Prostate gland (tissue), 2 donors: ENCODE measurements around the gene MYL10. TPM values are rescaled to one million over a fixed set of nuclear protein-coding genes. Genes with fewer than 3 reads are reported as not detected.
A peak's percentile ranks its signal among the peaks of the same experiment; 100 is the strongest.
"Not testable (repeated sequence)": the region's sequence is repeated elsewhere in the genome, so short reads cannot be mapped to it uniquely, and the experiment has no call there.

Experiments used
- DNase-seq: peaks from one replicate; pipeline ENCODE4 v3.0.0-alpha.2; 2019; ENCODE audit warnings: low spot score
- H3K27ac ChIP-seq, 2 donors: fragments of 200-600 bp; sonication (generic); 2 replicates each; pipeline ENCODE4 v1.5.1; 2017 to 2019
- H3K27me3 ChIP-seq: fragments of 200-600 bp; sonication (generic); replicated peaks from 2 replicates; pipeline ENCODE4 v1.5.1; 2019; ENCODE audit not compliant: insufficient read depth
- H3K36me3 ChIP-seq, 2 donors: fragments of 200-600 bp; sonication (generic); 1 replicate in 1 of 2; 2 replicates in 1 of 2; pipeline versions ENCODE4 v1.5.1 to v1.8.1; 2017 to 2019
- H3K4me1 ChIP-seq: fragments of 200-600 bp; sonication (generic); replicated peaks from 2 replicates; pipeline ENCODE4 v1.5.1; 2019
- H3K4me3 ChIP-seq, 2 donors: fragments of 200-600 bp; sonication (generic); 2 replicates each; pipeline ENCODE4 v1.5.1; 2017 to 2019
- H3K9me3 ChIP-seq: fragments of 200-600 bp; sonication (generic); 2 replicates; pipeline ENCODE4 v1.5.1; 2017
- POLR2A ChIP-seq: fragments of 450-650 bp; IDR thresholded peaks from one replicate; pipeline ENCODE4 v1.6.1; 2016; ENCODE audit warnings: antibody characterized with exemption, mild to moderate bottlenecking
- POLR2AphosphoS5 ChIP-seq: sonication (generic); formaldehyde crosslinking; IDR thresholded peaks from one replicate; pipeline ENCODE4 v1.6.1; 2017; ENCODE audit warnings: antibody characterized with exemption
- WGBS: methylation state at CpG from one replicate; pipeline ENCODE4 v1.1.5; 2018; 5-methylcytosine and 5-hydroxymethylcytosine counted together
- intact Hi-C: fragments of 100-400 bp; cut with DNase I; formaldehyde crosslinking; loops from one replicate; pipeline ENCODE4 v1.14.2; 2022
- total RNA-seq, 2 donors: library from RNA; depleted of rRNA; stranded (reverse); fragments of >200 nt; gene quantifications; one replicate each; pipeline ENCODE4 v1.1.0, GENCODE V29; 2016
- TF ChIP-seq, protein P1 (sequence below), 4 experiments: fragments of 200-600 bp in 2 of 4; fragments of 450-650 bp in 2 of 4; sonication (generic) in 2 of 4; IDR thresholded peaks; 1 replicate in 3 of 4; 2 replicates in 1 of 4; pipeline ENCODE4 v1.5.1; 2016 to 2019; ENCODE audit warnings: antibody characterized with exemption in 4 of 4, mild to moderate bottlenecking in 2 of 4, moderate library complexity in 2 of 4

Gene MYL10
- total RNA-seq, 2 donors from 2014 or later: not detected

DNA sequence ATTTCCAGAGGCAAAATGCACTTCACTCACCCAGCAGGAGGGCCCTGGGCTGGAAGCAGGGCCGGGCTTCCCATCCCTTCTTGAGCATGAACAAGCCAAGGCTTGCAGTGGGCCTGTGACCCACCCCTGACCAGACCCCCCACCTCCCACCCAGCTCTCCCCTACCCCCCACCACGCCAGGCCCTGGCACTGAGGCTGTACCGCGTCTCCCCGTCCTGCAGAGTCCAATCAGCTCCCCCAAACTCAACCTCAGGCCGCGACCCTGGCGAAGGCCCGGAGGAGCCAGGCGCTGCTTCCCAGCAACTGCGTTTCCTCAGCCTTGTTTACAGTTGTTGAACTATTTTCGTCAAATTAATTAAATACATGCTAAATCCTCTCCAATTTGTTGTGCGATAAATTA is 16.9 kb upstream of the MYL10 start:
- no peak overlapping the region for H3K27ac ChIP-seq
- TF ChIP-seq, protein P1, sequence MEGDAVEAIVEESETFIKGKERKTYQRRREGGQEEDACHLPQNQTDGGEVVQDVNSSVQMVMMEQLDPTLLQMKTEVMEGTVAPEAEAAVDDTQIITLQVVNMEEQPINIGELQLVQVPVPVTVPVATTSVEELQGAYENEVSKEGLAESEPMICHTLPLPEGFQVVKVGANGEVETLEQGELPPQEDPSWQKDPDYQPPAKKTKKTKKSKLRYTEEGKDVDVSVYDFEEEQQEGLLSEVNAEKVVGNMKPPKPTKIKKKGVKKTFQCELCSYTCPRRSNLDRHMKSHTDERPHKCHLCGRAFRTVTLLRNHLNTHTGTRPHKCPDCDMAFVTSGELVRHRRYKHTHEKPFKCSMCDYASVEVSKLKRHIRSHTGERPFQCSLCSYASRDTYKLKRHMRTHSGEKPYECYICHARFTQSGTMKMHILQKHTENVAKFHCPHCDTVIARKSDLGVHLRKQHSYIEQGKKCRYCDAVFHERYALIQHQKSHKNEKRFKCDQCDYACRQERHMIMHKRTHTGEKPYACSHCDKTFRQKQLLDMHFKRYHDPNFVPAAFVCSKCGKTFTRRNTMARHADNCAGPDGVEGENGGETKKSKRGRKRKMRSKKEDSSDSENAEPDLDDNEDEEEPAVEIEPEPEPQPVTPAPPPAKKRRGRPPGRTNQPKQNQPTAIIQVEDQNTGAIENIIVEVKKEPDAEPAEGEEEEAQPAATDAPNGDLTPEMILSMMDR (IDR thresholded peaks at IDR 0.05): no peak
- TF ChIP-seq POLR2A: no peak
- TF ChIP-seq POLR2AphosphoS5: no peak
- H3K36me3 ChIP-seq: no peaks in the 10 kb centered on the region
- 82% methylated on average over 13 of the region's 13 CpGs for WGBS
- intact Hi-C loops: no loop called here
- H3K4me1 ChIP-seq: peaks cover 4% of the 10 kb centered on the region
- no peaks in the 10 kb centered on the region for H3K9me3 ChIP-seq
- peaks cover 3% of the 10 kb centered on the region for H3K27me3 ChIP-seq
- DNase-seq: no peak
- no peak overlapping the region for H3K4me3 ChIP-seq

DNA sequence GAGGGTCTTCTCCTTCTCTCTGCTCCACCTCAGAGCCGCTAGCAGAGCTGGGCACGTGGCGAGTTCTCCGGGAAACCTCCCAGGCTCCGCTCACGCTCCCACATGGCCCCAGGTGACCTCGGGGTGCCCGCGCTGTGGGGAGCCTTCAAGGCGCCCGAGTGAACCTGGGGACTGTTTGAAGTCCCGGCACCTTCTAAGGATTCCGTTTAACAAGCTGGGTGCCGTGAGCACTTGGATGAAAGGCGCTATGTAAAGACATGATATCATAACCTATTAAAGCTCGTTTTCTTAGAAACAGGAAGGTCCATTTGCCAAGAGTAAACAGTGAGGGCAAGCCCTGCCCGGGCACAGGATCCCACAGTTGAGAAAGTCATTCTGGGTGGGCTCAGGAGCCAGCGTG is 15.8 kb upstream of the MYL10 start:
- 19% methylated on average over 18 of the region's 18 CpGs for WGBS
- Histone ChIP-seq H3K4me3 (no peak overlapping the region), H3K9me3 (no peaks in the 10 kb centered on the region), H3K27ac (no peak overlapping the region), H3K27me3 (no peaks in the 10 kb centered on the region), H3K36me3 (no peaks in the 10 kb centered on the region), H3K4me1 (peaks cover 4% of the 10 kb centered on the region)
- TF ChIP-seq POLR2AphosphoS5 (peak; percentile 52), POLR2A (no peak)
- DNase-seq: no peak
- intact Hi-C loops: no loop called here

DNA sequence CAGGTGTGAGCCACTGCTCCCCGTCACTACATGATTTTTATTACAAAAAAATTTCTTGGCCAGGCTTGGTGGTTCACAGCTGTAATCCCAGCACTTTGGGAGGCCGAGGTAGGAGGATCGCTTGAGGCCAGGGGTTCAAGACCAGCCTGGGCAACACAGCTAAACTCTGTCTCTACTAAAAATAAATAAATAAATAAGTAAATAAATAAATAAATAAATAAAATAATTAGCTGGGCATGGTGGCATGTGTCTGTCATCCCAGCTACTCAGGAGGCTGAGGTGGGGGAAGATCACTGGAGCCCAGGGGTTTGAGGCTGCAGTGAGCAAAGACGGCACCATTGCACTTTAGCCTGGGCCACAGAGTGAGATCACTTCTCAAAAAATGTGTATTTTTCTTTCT is 10.0 kb upstream of the MYL10 start:
- H3K36me3 ChIP-seq, H3K9me3 ChIP-seq, H3K27me3 ChIP-seq, intact Hi-C loops, H3K27ac ChIP-seq, H3K4me3 ChIP-seq, DNase-seq, H3K4me1 ChIP-seq: not testable (repeated sequence)
- 97% methylated on average over 4 of the region's 4 CpGs for WGBS

DNA sequence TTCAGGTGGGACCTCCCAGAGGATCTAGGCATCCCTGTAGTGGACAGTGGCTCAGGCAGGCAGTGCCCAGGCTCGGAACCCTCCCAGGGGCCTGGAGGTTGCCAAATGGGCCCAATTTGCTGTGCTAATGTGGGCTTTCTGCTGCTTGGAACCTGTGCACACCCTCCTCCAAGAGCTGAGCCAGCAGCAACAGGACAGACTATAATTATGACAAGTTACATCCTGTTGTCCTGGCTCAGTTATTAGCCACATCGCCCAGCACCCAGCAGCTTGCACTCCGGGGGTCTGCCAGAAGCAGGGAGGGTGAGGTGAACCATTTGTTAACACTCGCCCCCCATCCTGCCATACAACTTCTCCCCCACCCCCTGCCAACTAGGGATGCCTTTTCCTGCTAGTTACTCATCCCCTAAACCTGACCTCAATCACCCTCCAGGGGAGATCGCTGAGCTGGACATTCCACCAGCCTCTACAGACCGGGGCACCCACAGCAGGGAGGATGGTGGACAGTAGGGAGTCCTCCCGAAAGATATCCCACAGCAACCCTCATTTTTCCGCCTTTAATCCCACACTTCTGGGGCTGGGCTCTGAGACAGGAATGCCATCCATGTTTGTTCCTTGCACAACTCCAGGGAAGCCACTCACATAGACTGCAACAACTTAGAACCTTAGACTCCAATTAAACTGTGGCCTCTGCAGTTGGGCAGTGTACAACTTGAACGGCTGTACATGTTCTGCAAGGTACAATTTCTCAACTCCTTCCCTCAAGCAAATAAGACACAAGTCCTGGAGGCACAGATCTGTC is 7.9 kb upstream of the MYL10 start:
- H3K27ac ChIP-seq: no peak overlapping the region
- DNase-seq: no peak
- TF ChIP-seq POLR2A (no peak), POLR2AphosphoS5 (no peak)
- TF ChIP-seq, protein P1 (IDR thresholded peaks at IDR 0.05): no peak
- 57% methylated on average over 8 of the region's 9 CpGs for WGBS
- intact Hi-C loops: no loop called here
- no peaks in the 10 kb centered on the region for H3K9me3 ChIP-seq
- no peaks in the 10 kb centered on the region for H3K27me3 ChIP-seq
- no peaks in the 10 kb centered on the region for H3K4me1 ChIP-seq
- no peaks in the 10 kb centered on the region for H3K36me3 ChIP-seq
- no peak overlapping the region for H3K4me3 ChIP-seq

DNA sequence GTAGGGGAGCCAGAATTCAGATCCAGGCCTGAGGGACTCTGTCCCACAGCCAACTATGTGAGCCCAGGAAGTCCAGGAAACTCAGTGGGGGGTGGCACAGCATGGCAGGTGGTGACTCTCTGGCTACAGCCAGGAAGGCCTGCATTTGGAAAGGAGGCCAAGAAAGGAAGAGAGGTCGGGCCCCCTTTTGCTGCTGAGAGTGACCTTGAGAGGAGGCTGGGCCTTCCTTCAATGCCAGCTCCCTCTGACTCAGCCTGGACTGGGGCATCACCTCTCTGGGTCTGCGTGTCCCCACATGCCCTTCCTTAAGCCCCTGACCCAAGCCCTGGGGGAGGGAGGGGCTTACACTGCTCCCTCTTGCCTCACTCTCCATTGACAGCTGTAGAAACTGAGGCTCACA is 6.4 kb upstream of the MYL10 start:
- DNase-seq: no peak
- Histone ChIP-seq H3K27ac (no peak overlapping the region), H3K27me3 (no peaks in the 10 kb centered on the region), H3K36me3 (no peaks in the 10 kb centered on the region), H3K9me3 (no peaks in the 10 kb centered on the region), H3K4me1 (no peaks in the 10 kb centered on the region), H3K4me3 (no peak overlapping the region)
- WGBS: 100% methylated on average over 2 of the region's 2 CpGs
- intact Hi-C loops: no loop called here
- TF ChIP-seq, protein P1 (IDR thresholded peaks at IDR 0.05): no peak
- TF ChIP-seq POLR2AphosphoS5 (no peak), POLR2A (no peak)

DNA sequence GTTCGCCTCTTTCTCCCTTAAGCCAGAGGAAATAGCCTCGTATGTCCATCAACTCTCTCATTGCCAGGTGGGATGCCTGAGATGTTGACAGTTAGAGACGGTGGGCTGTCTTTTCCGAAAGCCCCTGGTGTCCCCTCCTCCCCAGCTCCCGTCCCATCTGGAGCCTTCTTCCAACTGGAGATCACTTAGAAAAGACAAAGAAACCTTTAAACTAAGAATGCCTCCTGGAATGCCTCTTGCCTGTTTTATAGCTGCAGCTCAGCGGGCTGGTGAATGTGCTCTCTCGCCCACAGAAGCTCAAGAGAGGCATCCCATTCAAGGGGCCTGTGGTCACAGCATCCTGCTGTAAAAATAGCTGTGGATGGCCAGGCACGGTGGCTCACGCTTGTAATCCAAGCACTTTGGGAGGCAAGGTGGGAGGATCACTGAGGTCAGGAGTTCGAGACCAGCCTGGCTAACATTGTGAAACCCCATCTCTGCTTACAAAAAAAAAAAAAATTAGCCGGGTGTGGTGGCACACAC is 5.2 kb upstream of the MYL10 start:
- H3K9me3 ChIP-seq: no peaks in the 10 kb centered on the region
- no peak overlapping the region for H3K27ac ChIP-seq
- no peaks in the 10 kb centered on the region for H3K27me3 ChIP-seq
- H3K4me1 ChIP-seq: no peaks in the 10 kb centered on the region
- WGBS: 85% methylated on average over 11 of the region's 11 CpGs
- H3K36me3 ChIP-seq: no peaks in the 10 kb centered on the region
- no peak for DNase-seq
- TF ChIP-seq, protein P1 (IDR thresholded peaks at IDR 0.05): no peak
- TF ChIP-seq POLR2AphosphoS5: no peak
- TF ChIP-seq POLR2A: no peak
- intact Hi-C loops: no loop called here
- H3K4me3 ChIP-seq: no peak overlapping the region
